Globus pallidus (tissue), 1 donor: ENCODE measurements around the gene VAMP1.
"Not testable (repeated sequence)": the region's sequence is repeated elsewhere in the genome, so short reads cannot be mapped to it uniquely, and the experiment has no call there.

ENCODE experiments used
- DNase-seq: peaks from one replicate; pipeline ENCODE4 v3.0.0-alpha.2; 2015; ENCODE audit warnings: low spot score

Gene VAMP1

DNA sequence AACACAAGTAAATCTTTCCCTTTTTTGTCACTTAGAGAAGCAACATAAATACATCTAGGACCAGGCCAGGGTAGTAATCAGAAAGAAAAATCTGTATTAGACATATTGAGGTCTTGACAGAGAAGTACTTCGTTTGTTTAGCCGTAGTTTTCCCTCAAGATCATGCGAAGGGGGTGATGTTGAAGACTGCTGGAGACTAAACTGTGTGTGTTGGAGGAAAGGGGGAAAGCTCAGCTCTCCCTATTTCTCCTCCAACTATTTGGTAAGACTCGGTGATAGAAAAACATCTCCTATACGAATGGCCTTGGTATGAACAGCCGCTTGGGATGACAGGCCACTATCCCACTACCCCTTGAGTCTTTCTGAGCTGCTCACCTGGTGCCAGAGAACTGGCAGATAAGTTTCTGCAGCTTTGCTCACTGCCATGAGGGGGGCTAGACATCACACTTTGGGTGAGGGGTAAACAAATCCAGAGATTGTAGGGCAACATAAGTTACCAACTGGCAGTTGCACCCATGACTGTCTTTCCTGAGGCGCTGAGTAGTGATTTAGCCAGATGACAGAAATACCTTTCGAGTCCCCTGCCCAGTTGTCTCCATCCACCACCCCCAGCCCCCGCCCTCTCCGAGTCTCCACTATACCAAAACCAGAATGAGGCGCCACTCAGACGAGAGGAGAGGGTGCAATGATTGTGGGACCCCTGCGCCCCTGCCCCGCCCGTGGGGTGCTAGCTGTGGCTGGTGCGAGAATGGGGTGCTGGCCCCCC, 685 bp downstream of the VAMP1 start:
- no peak for DNase-seq

DNA sequence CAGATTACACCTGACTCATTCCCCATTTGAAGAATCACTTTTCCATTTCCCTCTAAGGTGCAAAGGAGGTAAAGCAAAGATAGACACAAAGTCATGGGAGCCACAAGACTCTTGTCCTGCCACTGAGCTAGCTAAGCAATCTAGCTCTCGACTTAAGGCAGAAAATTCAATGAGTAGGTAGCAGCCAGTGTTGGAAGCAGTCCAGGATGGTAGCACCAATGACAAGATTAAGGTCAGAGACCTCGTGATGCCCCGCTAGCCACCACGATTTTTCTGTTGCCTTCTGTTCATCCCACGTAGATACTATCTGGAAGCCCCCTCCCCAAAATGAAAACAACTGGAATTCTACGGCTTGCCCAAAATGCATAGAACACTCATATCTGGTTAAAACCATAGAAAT, 1.4 kb downstream of the VAMP1 start:
- no peak for DNase-seq

- no peak for DNase-seq
Observed at GRCh38 chr12:6468283-6468575, 2.2 kb downstream of the VAMP1 start.

DNA sequence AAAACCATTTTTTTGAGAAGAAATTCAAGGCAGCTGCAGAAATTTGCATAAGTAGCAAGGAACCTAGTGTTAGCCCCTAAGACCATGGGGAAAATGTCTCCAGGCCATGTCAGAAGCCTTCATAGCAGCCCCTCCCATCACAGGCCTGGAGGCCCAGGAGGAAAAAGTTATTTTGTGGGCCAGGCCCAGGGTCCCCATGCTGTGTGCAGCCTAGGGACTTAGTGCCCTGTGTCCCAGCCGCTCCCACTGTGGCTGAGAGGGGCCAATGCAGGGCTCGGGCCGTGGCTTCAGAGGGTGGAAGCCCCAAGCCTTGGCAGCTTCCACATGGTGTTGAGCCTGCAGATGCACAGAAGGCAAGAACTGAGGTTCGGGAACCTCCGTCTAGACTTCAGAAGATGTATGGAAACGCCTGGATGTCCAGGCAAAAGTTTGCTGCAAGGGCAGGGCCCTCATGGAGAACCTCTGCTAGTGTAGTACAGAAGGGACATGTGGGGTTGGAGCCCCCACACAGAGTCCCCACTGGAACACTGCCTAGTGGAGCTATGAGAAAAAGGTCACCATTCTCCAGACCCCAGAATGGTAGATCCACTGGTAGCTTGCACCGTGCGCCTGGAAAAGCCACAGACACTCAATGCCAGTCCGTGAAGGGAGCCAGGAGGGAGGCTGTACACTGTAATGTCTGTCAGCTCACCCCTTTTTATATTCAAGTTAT, 2.8 kb downstream of the VAMP1 start:
- DNase-seq, result not testable (repeated sequence)

DNA sequence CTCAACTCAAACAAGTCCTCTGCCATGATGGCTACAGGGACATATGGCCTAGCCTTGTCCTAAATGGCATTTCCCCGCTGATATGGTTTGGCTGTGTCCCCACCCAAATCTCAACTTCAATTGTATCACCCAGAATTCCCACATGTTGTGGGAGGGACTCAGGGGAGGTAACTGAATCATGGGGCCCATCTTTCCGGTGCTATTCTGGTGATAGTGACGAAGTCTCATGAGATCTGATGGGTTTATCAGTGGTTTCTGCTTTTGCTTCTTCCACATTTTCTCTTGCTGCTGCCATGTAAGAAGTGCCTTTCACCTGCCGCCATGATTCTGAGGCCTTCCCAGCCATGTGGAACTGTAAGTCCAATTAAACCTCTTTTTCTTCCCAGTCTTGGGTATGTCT, 3.7 kb downstream of the VAMP1 start:
- DNase-seq, result not testable (repeated sequence)

DNA sequence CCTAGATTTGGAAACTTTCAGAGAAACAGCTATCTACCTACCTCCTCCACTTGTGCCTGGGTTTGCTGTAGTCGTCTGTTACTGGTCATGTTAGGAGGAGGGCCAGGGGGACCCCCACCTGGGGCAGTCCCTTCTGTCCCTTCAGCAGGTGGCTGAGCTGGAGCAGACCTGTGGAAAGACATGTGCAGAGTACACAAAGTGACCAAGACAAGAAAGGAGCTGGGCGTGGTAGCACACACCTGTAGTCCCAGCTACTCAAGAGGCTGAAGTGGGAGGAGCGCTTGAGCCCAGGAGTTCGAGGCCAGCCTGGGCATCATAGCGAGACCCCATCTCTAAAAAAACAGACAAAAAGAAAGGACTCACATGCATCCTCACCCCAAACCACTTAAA, 4.3 kb downstream of the VAMP1 start:
- no peak for DNase-seq

DNA sequence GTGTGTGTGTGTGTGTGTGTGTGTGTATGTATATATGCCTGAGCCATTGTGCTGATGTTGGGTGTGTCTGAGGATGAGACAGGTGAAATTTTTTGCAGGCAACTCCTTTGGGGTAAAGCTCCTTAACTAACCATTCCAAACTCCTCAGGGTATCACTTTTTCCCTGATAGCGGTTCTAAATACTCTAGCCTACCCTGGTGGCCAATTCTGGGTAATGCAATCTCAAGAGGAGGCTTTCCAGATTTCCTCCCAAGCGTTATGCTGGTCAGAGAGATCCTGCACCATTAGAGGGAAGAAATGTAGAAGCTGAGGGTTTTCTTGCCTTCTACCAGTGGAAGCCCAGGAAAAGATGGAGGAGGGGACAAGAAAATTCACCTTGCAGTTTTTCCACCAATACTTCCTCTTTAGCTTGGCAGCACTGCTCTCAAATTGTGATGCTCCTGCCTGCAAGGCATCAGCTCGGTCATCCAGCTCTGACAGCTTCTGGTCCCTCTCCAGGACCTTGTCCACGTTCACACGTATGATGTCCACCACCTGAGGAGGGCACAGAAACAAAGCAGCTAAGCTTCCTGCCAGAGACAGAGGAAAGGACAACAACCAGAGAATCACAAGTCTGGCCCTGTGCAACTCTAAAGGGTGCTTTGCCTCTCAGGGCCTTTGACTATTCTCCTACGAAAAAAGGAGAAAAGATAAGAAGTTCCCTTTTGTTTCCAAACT, 4.9 kb downstream of the VAMP1 start:
- DNase-seq, result peak; percentile 68

- no peak for DNase-seq
Observed at GRCh38 chr12:6464531-6464930, 5.9 kb downstream of the VAMP1 start.

GRCh38 chr12:6463858-6464257, 6.6 kb downstream of the VAMP1 start:
- no peak for DNase-seq

DNA sequence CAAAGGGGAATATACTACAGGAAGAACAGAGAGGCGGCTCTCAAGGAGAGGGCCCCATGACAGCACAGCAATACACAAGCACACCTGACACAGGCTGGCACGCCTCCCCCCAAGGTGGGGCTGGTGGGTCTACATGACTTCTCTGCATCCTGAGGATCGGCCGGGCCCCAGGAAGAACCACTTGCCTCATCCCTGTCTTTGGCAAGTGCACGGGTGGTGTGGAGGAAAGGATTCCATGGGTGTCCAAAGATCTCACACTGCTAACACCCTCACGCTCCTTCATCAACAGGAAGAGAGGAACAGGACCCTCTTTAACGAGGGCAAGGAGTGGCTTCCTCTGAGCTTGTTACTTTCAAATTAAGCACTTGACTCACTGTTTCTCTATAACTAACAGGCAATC, 7.3 kb downstream of the VAMP1 start:
- no peak for DNase-seq

DNA sequence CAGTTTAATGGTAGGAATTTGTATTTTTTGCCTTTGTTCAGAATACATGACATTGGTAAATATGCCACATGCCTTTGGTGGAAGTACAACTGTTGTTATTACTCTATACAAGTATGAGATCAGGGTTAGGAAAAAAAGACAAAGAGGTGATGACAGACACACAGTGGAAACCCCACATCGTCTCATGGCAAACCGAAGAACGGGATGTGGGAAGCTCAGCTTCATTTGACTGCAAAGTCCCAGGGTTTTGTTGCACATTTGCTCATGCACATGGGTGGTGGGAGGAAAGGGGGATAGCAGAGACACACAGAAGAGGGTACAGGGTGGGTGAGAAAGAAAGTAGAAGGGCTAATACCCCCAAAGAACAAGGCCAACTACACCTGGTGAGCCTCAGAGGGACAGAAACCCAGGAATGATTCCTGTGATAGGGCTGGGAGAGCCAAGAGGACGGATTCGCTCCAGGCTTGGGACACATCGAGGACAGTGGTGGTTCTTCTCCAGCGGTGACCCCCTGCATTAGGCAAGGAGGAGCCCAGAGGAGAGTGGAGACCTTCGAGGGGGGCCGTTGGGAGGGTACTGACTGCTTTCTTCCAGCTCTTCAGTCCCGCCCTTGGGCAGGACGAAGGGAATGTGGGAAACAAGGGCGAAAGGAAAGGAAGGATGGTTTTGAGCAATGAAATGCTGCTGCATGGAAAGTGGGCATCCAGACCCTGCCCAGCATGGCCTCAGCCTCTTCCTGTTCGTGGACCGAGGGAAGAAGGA, 8.1 kb downstream of the VAMP1 start:
- DNase-seq, result no peak

DNA sequence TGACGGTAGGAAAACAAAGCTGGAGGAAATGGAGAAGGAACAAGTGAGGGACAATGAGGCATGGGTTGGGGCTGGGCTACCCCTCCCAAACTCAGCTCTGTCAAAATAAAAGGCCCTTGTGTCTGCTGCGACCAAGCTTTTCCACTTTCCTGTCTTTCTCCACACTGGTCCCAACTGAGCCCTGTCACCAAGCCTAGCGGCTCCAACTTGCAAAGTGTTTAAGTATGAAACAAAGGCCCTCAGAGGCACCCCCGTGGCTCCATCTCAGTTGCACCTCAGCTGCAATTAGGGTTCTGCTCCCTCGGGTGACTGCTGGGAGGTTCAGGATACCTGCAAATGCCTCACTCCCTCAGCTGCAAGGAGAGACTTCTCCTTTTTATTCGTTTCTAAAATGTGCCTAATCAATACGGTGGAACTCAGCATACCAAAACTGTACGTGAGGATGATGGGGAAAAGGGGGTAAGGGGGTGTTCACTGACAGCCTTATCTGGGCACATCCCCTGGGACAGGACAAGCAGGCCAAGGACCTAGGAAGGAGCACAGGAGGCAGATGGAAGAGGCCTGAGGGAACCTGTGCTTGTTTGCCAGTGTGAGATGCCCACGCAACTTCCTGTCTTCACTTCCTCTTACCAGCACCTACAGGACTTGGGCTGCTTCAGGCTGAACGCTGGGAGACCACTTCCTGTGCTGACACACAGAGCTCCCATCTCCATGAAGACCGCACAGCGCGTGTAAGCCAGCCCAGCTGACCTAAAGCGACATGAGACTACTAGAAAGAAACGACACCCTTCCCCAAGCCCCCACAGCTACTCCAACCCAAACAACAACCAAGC, 8.9 kb downstream of the VAMP1 start:
- peak; percentile 70 for DNase-seq

DNA sequence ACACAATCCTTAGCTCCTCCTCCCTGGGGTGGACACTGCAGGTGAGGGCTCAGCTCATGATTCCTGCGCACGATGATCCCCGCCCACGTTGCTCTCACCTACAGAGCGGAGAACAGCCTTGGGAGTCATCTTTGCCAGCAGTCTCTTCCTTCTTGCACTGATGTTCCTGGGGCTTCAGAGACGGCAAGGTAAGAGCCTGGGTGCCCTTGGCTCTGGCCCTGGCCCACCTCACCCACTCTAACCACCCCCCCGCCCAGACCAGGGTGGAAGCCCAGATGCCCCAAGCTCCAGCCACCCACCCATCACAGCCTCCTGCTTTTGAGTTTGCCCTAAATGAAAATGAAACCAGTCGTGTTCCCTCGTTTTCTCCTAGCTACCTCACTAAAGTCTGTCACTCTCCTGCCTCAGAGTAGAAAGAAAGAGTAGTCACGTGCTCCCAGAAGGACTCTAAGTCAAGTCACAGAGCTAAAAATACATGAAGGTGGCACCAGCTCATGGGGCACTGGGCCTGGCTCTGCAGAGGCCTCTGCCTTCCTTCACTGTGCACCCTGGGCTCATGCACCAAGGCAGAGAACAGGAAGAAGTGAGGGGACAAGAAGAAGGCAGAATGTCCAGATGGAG, 9.6 kb downstream of the VAMP1 start:
- DNase-seq, result no peak

DNA sequence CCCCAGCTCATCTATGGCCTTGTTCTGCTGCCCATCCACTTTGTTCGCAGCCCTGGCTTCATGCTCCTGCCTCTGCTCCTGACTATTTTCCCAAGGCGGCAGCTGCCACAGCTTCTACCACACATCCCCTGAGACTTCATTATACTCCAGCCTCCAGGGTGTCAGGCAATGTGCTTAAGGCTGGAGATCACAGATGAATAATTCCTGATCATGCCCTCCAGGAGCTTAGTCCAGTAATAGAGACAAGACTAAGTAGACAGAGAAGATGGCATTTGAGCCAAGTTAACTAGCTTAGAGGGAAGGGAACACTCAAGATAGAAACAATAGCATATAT, 11.5 kb downstream of the VAMP1 start:
- DNase-seq, result no peak

DNA sequence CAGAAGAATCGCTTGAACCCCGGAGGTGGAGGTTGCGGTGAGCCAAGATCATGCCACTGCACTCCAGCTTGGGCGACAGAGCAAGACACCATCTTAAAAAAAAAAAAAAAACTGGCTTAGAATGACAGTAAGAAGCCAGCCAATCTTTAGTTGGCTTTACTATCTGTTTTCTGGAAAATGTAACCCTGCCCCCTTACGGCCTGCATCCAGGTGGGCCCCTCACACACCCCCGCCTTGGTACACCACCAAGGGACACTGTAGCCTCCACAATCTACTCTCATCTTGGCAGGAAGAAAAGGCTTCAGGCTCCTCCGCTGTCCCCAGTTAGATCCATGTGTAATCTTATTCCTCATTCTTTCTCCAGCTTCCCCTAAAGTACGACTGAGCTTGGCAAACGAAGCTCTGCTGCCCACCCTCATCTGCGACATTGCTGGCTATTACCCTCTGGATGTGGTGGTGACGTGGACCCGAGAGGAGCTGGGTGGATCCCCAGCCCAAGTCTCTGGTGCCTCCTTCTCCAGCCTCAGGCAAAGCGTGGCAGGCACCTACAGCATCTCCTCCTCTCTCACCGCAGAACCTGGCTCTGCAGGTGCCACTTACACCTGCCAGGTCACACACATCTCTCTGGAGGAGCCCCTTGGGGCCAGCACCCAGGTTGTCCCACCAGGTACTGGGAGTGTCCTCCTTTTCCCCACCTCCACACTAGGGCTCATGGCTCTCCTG, 12.0 kb downstream of the VAMP1 start:
- no peak for DNase-seq

- DNase-seq, result no peak
Observed at GRCh38 chr12:6457220-6457945, 13.1 kb downstream of the VAMP1 start.

GRCh38 chr12:6452944-6453630, 17.4 kb downstream of the VAMP1 start:
- DNase-seq, result no peak

DNA sequence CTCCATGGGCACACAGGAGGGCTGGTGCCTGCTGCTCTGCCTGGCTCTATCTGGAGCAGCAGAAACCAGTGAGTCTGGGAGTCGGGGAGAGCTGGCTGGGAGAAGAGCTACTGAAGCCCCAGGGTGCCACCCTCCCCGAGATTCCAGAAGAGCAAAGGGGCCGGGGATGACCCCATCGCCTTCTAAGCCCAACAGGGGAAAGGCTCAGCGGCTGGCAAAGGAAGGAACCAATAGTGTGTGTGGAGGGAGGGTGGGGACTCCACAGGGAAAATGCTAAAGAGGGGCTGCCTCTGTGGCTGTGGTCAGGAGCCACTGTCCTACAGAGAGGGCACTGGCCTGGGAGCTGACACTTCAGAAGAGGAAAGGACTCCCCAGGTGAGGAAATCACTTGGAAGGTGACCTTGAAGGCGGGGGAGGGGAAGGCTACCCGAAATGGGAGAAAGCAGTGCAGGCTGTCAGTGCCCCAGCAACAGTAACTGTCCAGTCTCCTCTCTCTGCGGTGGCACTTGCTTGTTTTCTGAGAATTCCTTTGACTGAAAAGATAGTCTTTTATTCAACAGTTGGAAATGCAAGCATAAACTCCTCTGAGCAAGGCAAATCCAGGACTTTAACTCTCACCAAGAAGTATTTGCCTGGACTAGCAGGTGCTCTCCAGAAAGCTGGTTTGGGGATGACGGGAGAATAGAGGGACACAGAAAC, 18.1 kb downstream of the VAMP1 start:
- peak; percentile 56 for DNase-seq
